Prostate gland (tissue), 2 donors: ENCODE measurements around the gene NBEA.

Experiments used
- CTCF ChIP-seq, 4 experiments: fragments of 200-600 bp in 2 of 4; fragments of 450-650 bp in 2 of 4; sonication (generic) in 2 of 4; IDR thresholded peaks; 1 replicate in 3 of 4; 2 replicates in 1 of 4; pipeline ENCODE4 v1.5.1; 2016 to 2019; ENCODE audit warnings: antibody characterized with exemption in 4 of 4, mild to moderate bottlenecking in 2 of 4, moderate library complexity in 2 of 4
- POLR2A ChIP-seq: fragments of 450-650 bp; IDR thresholded peaks from one replicate; pipeline ENCODE4 v1.6.1; 2016; ENCODE audit warnings: antibody characterized with exemption, mild to moderate bottlenecking

DNA sequence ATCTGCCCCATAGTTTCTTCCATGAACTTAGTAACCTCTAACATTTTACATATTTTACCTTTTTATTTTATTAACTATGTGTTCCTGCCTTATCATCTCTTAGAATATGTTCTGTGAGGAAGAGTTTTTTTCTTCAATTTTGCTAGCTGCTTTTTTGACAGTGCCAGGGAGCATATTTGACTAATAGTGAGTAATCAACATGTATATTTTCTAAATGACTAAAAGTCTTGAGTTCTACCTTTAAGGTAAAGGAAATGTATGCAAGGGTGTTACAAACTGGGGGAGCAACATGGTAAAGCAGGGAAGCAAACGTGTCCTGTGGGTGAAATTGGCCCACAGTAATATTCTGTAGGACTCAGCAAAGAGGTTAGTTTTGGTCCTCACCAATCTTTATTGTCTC lies 165.5 kb downstream of the NBEA start:
- no peak for TF ChIP-seq CTCF (IDR thresholded peaks at IDR 0.05)
- TF ChIP-seq POLR2A: no peak
